ENCODE data around the gene ABCB8. TPM values are rescaled to one million over a fixed set of nuclear protein-coding genes. Genes with fewer than 3 reads are reported as not detected.
"Not testable (repeated sequence)": the region's sequence is repeated elsewhere in the genome, so short reads cannot be mapped to it uniquely, and the experiment has no call there.

Gene ABCB8
- total and polyA plus RNA-seq, 9 donors, result 12.8 to 26.5 (median 18.4) TPM

GRCh38 chr7:151033864-151034249, 5.6 kb downstream of the ABCB8 start:
- Histone ChIP-seq H3K36me3 (ENCODE audit: control insufficient read depth, insufficient read depth, low read length) (peaks cover 51% of the 10 kb centered on the region), H3K4me1 (ENCODE audit: control insufficient read depth, insufficient read depth, low read length) (peaks cover 12% of the 10 kb centered on the region), H3K27me3 (ENCODE audit: control insufficient read depth, insufficient read depth, low read length) (no peaks in the 10 kb centered on the region), H3K9me3 (replicated peaks; ENCODE audit: control insufficient read depth, low read depth, low read length) (no peaks in the 10 kb centered on the region), H3K4me3 (ENCODE audit: low read length) (no peak overlapping the region), H3K27ac (ENCODE audit: low read length) (no peak overlapping the region)
- 82% methylated on average over 5 of the region's 5 CpGs for WGBS (ENCODE audit: insufficient coverage)
- no peak for DNase-seq

- no peak overlapping the region for H3K27ac ChIP-seq (ENCODE audit: low read length)
- WGBS (ENCODE audit: insufficient coverage), result 91% methylated on average over 11 of the region's 21 CpGs
- DNase-seq, result no peak
- H3K36me3 ChIP-seq (ENCODE audit: control insufficient read depth, insufficient read depth, low read length), result peaks cover 53% of the 10 kb centered on the region
- H3K4me1 ChIP-seq (ENCODE audit: control insufficient read depth, insufficient read depth, low read length), result peaks cover 13% of the 10 kb centered on the region
- no peaks in the 10 kb centered on the region for H3K9me3 ChIP-seq (replicated peaks; ENCODE audit: control insufficient read depth, low read depth, low read length)
- H3K4me3 ChIP-seq (ENCODE audit: low read length), result no peak overlapping the region
- H3K27me3 ChIP-seq (ENCODE audit: control insufficient read depth, insufficient read depth, low read length), result no peaks in the 10 kb centered on the region
Observed at GRCh38 chr7:151034312-151035025, 6.2 kb downstream of the ABCB8 start.

GRCh38 chr7:151035026-151035717, 6.9 kb downstream of the ABCB8 start:
- no peak for DNase-seq
- no peaks in the 10 kb centered on the region for H3K27me3 ChIP-seq (ENCODE audit: control insufficient read depth, insufficient read depth, low read length)
- WGBS (ENCODE audit: insufficient coverage), result 76% methylated on average over 19 of the region's 21 CpGs
- H3K4me1 ChIP-seq (ENCODE audit: control insufficient read depth, insufficient read depth, low read length), result peaks cover 14% of the 10 kb centered on the region
- H3K27ac ChIP-seq (ENCODE audit: low read length), result no peak overlapping the region
- peaks cover 53% of the 10 kb centered on the region for H3K36me3 ChIP-seq (ENCODE audit: control insufficient read depth, insufficient read depth, low read length)
- no peak overlapping the region for H3K4me3 ChIP-seq (ENCODE audit: low read length)
- H3K9me3 ChIP-seq (replicated peaks; ENCODE audit: control insufficient read depth, low read depth, low read length), result no peaks in the 10 kb centered on the region

- no peak overlapping the region for H3K27ac ChIP-seq (ENCODE audit: low read length)
- DNase-seq, result no peak
- H3K27me3 ChIP-seq (ENCODE audit: control insufficient read depth, insufficient read depth, low read length), result no peaks in the 10 kb centered on the region
- peaks cover 53% of the 10 kb centered on the region for H3K36me3 ChIP-seq (ENCODE audit: control insufficient read depth, insufficient read depth, low read length)
- no peak overlapping the region for H3K4me3 ChIP-seq (ENCODE audit: low read length)
- no peaks in the 10 kb centered on the region for H3K9me3 ChIP-seq (replicated peaks; ENCODE audit: control insufficient read depth, low read depth, low read length)
- peaks cover 14% of the 10 kb centered on the region for H3K4me1 ChIP-seq (ENCODE audit: control insufficient read depth, insufficient read depth, low read length)
- WGBS (ENCODE audit: insufficient coverage), result 91% methylated on average over 16 of the region's 17 CpGs
Observed at GRCh38 chr7:151035902-151036301, 7.7 kb downstream of the ABCB8 start.

- Histone ChIP-seq H3K27ac (ENCODE audit: low read length) (no peak overlapping the region), H3K36me3 (ENCODE audit: control insufficient read depth, insufficient read depth, low read length) (peaks cover 56% of the 10 kb centered on the region), H3K9me3 (replicated peaks; ENCODE audit: control insufficient read depth, low read depth, low read length) (no peaks in the 10 kb centered on the region), H3K4me3 (ENCODE audit: low read length) (no peak overlapping the region), H3K27me3 (ENCODE audit: control insufficient read depth, insufficient read depth, low read length) (no peaks in the 10 kb centered on the region), H3K4me1 (ENCODE audit: control insufficient read depth, insufficient read depth, low read length) (peaks cover 14% of the 10 kb centered on the region)
- DNase-seq, result peak; percentile 53
- WGBS (ENCODE audit: insufficient coverage), result 53% methylated on average over 8 of the region's 12 CpGs
Observed at GRCh38 chr7:151038951-151039849, 10.9 kb downstream of the ABCB8 start.

GRCh38 chr7:151039850-151040548, 11.7 kb downstream of the ABCB8 start:
- H3K4me3 ChIP-seq (ENCODE audit: low read length), result no peak overlapping the region
- H3K4me1 ChIP-seq (ENCODE audit: control insufficient read depth, insufficient read depth, low read length), result peaks cover 15% of the 10 kb centered on the region
- H3K36me3 ChIP-seq (ENCODE audit: control insufficient read depth, insufficient read depth, low read length), result peaks cover 52% of the 10 kb centered on the region
- no peaks in the 10 kb centered on the region for H3K9me3 ChIP-seq (replicated peaks; ENCODE audit: control insufficient read depth, low read depth, low read length)
- no peaks in the 10 kb centered on the region for H3K27me3 ChIP-seq (ENCODE audit: control insufficient read depth, insufficient read depth, low read length)
- 53% methylated on average over 12 of the region's 18 CpGs for WGBS (ENCODE audit: insufficient coverage)
- no peak overlapping the region for H3K27ac ChIP-seq (ENCODE audit: low read length)
- no peak for DNase-seq

GRCh38 chr7:151040616-151041375, 12.5 kb downstream of the ABCB8 start:
- H3K4me3 ChIP-seq (ENCODE audit: low read length), result no peak overlapping the region
- 86% methylated on average over 29 of the region's 30 CpGs for WGBS (ENCODE audit: insufficient coverage)
- peaks cover 53% of the 10 kb centered on the region for H3K36me3 ChIP-seq (ENCODE audit: control insufficient read depth, insufficient read depth, low read length)
- no peaks in the 10 kb centered on the region for H3K27me3 ChIP-seq (ENCODE audit: control insufficient read depth, insufficient read depth, low read length)
- H3K9me3 ChIP-seq (replicated peaks; ENCODE audit: control insufficient read depth, low read depth, low read length), result no peaks in the 10 kb centered on the region
- H3K4me1 ChIP-seq (ENCODE audit: control insufficient read depth, insufficient read depth, low read length), result peaks cover 23% of the 10 kb centered on the region
- DNase-seq, result no peak
- H3K27ac ChIP-seq (ENCODE audit: low read length), result no peak overlapping the region

- WGBS (ENCODE audit: insufficient coverage), result 90% methylated on average over 9 of the region's 10 CpGs
- H3K9me3 ChIP-seq (replicated peaks; ENCODE audit: control insufficient read depth, low read depth, low read length); H3K27ac ChIP-seq (ENCODE audit: low read length); DNase-seq; H3K4me3 ChIP-seq (ENCODE audit: low read length); H3K27me3 ChIP-seq (ENCODE audit: control insufficient read depth, insufficient read depth, low read length): not testable (repeated sequence)
- Histone ChIP-seq H3K36me3 (ENCODE audit: control insufficient read depth, insufficient read depth, low read length) (peaks cover 41% of the 10 kb centered on the region), H3K4me1 (ENCODE audit: control insufficient read depth, insufficient read depth, low read length) (peaks cover 49% of the 10 kb centered on the region)
Observed at GRCh38 chr7:151043449-151043848, 15.2 kb downstream of the ABCB8 start.

- 94% methylated on average over 13 of the region's 20 CpGs for WGBS (ENCODE audit: insufficient coverage)
- Histone ChIP-seq H3K9me3 (replicated peaks; ENCODE audit: control insufficient read depth, low read depth, low read length) (no peaks in the 10 kb centered on the region), H3K4me3 (ENCODE audit: low read length) (no peak overlapping the region), H3K4me1 (ENCODE audit: control insufficient read depth, insufficient read depth, low read length) (peaks cover 48% of the 10 kb centered on the region), H3K36me3 (ENCODE audit: control insufficient read depth, insufficient read depth, low read length) (peaks cover 39% of the 10 kb centered on the region), H3K27ac (ENCODE audit: low read length) (no peak overlapping the region), H3K27me3 (ENCODE audit: control insufficient read depth, insufficient read depth, low read length) (no peaks in the 10 kb centered on the region)
- DNase-seq, result no peak
Observed at GRCh38 chr7:151043959-151044358, 15.7 kb downstream of the ABCB8 start.
